Measurements from ENCODE around the gene IFNAR2.

The IFNAR2 gene

GRCh38 chr21:33229784-33230544 is at the start of gene IFNAR2:
Gene IFNAR2 (plus strand): TSS chr21:33229938. CDS start chr21:33241923, 11,985 bp downstream.
- peak; percentile 80 for DNase-seq

- DNase-seq = no peak
Measured at GRCh38 chr21:33185852-33186251, 43.9 kb upstream of the IFNAR2 start.

GRCh38 chr21:33187276-33187675 is 42.5 kb upstream of the IFNAR2 start:
- no peak for DNase-seq

GRCh38 chr21:33189237-33189636 is 40.5 kb upstream of the IFNAR2 start:
- no peak for DNase-seq

GRCh38 chr21:33189824-33190223 is 39.9 kb upstream of the IFNAR2 start:
- no peak for DNase-seq

- DNase-seq = peak; percentile 93
Measured at GRCh38 chr21:33196941-33197374, 32.8 kb upstream of the IFNAR2 start.

GRCh38 chr21:33197496-33197895 is 32.2 kb upstream of the IFNAR2 start:
- no peak for DNase-seq

GRCh38 chr21:33198346-33199099 is 31.2 kb upstream of the IFNAR2 start:
- peak; percentile 34 for DNase-seq

GRCh38 chr21:33199100-33199464 is 30.7 kb upstream of the IFNAR2 start:
- DNase-seq = no peak

GRCh38 chr21:33199516-33200217 is 30.1 kb upstream of the IFNAR2 start:
- DNase-seq = peak; percentile 95

GRCh38 chr21:33201956-33202355 is 27.8 kb upstream of the IFNAR2 start:
- no peak for DNase-seq

- DNase-seq = no peak
Measured at GRCh38 chr21:33202464-33203363, 27.0 kb upstream of the IFNAR2 start.

- no peak for DNase-seq
Measured at GRCh38 chr21:33203371-33203724, 26.4 kb upstream of the IFNAR2 start.

GRCh38 chr21:33205476-33205875 is 24.3 kb upstream of the IFNAR2 start:
- DNase-seq = no peak

GRCh38 chr21:33206771-33207281 is 22.9 kb upstream of the IFNAR2 start:
- DNase-seq = peak; percentile 65

GRCh38 chr21:33207449-33208149 is 22.1 kb upstream of the IFNAR2 start:
- no peak for DNase-seq

- no peak for DNase-seq
Measured at GRCh38 chr21:33208534-33208933, 21.2 kb upstream of the IFNAR2 start.

- DNase-seq = no peak
Measured at GRCh38 chr21:33211305-33211704, 18.4 kb upstream of the IFNAR2 start.

- no peak for DNase-seq
Measured at GRCh38 chr21:33211732-33212131, 18.0 kb upstream of the IFNAR2 start.

GRCh38 chr21:33212159-33212851 is 17.4 kb upstream of the IFNAR2 start:
- peak; percentile 55 for DNase-seq

GRCh38 chr21:33214056-33214455 is 15.7 kb upstream of the IFNAR2 start:
- DNase-seq = no peak

All from NCI-H82 (cell line).